ENCODE data around the gene ODAD2.

Gene ODAD2

GRCh38 chr10:27805180-27805579 is 193.7 kb downstream of the ODAD2 start:
- H3K9me3 ChIP-seq (ENCODE audit: control insufficient read depth, insufficient read depth, low read length) = no peaks in the 10 kb centered on the region
- no peaks in the 10 kb centered on the region for H3K4me1 ChIP-seq (ENCODE audit: insufficient read depth, low read length)
- no peaks in the 10 kb centered on the region for H3K36me3 ChIP-seq (ENCODE audit: insufficient read depth, low read length)
- no peak overlapping the region for H3K9ac ChIP-seq (ENCODE audit: low read depth, low read length)

- Histone ChIP-seq H3K9me3 (ENCODE audit: control insufficient read depth, insufficient read depth, low read length) (no peaks in the 10 kb centered on the region), H3K9ac (ENCODE audit: low read depth, low read length) (no peak overlapping the region), H3K36me3 (ENCODE audit: insufficient read depth, low read length) (no peaks in the 10 kb centered on the region), H3K4me1 (ENCODE audit: insufficient read depth, low read length) (no peaks in the 10 kb centered on the region)
Observed at GRCh38 chr10:27804136-27804535, 194.7 kb downstream of the ODAD2 start.

- Histone ChIP-seq H3K9me3 (ENCODE audit: control insufficient read depth, insufficient read depth, low read length) (no peaks in the 10 kb centered on the region), H3K4me1 (ENCODE audit: insufficient read depth, low read length) (no peaks in the 10 kb centered on the region), H3K36me3 (ENCODE audit: insufficient read depth, low read length) (no peaks in the 10 kb centered on the region), H3K9ac (ENCODE audit: low read depth, low read length) (no peak overlapping the region)
Observed at GRCh38 chr10:27801171-27801785, 197.6 kb downstream of the ODAD2 start.

- H3K36me3 ChIP-seq (ENCODE audit: insufficient read depth, low read length) = no peaks in the 10 kb centered on the region
- no peaks in the 10 kb centered on the region for H3K9me3 ChIP-seq (ENCODE audit: control insufficient read depth, insufficient read depth, low read length)
- H3K9ac ChIP-seq (ENCODE audit: low read depth, low read length) = no peak overlapping the region
- H3K4me1 ChIP-seq (ENCODE audit: insufficient read depth, low read length) = no peaks in the 10 kb centered on the region
Observed at GRCh38 chr10:27799046-27799445, 199.8 kb downstream of the ODAD2 start.

GRCh38 chr10:27794157-27794556 is 204.7 kb downstream of the ODAD2 start:
- H3K9me3 ChIP-seq (ENCODE audit: control insufficient read depth, insufficient read depth, low read length) = no peaks in the 10 kb centered on the region
- no peak overlapping the region for H3K9ac ChIP-seq (ENCODE audit: low read depth, low read length)
- no peaks in the 10 kb centered on the region for H3K36me3 ChIP-seq (ENCODE audit: insufficient read depth, low read length)
- H3K4me1 ChIP-seq (ENCODE audit: insufficient read depth, low read length) = no peaks in the 10 kb centered on the region

GRCh38 chr10:27792216-27792615 is 206.7 kb downstream of the ODAD2 start:
- no peaks in the 10 kb centered on the region for H3K36me3 ChIP-seq (ENCODE audit: insufficient read depth, low read length)
- H3K9me3 ChIP-seq (ENCODE audit: control insufficient read depth, insufficient read depth, low read length) = no peaks in the 10 kb centered on the region
- no peaks in the 10 kb centered on the region for H3K4me1 ChIP-seq (ENCODE audit: insufficient read depth, low read length)
- H3K9ac ChIP-seq (ENCODE audit: low read depth, low read length) = no peak overlapping the region

GRCh38 chr10:27784272-27784671 is 214.6 kb downstream of the ODAD2 start:
- Histone ChIP-seq H3K9ac (ENCODE audit: low read depth, low read length) (no peak overlapping the region), H3K4me1 (ENCODE audit: insufficient read depth, low read length) (no peaks in the 10 kb centered on the region), H3K9me3 (ENCODE audit: control insufficient read depth, insufficient read depth, low read length) (no peaks in the 10 kb centered on the region), H3K36me3 (ENCODE audit: insufficient read depth, low read length) (no peaks in the 10 kb centered on the region)

- H3K4me1 ChIP-seq (ENCODE audit: insufficient read depth, low read length) = no peaks in the 10 kb centered on the region
- no peaks in the 10 kb centered on the region for H3K9me3 ChIP-seq (ENCODE audit: control insufficient read depth, insufficient read depth, low read length)
- H3K9ac ChIP-seq (ENCODE audit: low read depth, low read length) = no peak overlapping the region
- no peaks in the 10 kb centered on the region for H3K36me3 ChIP-seq (ENCODE audit: insufficient read depth, low read length)
Observed at GRCh38 chr10:27783660-27784059, 215.2 kb downstream of the ODAD2 start.

GRCh38 chr10:27779462-27780015 is 219.3 kb downstream of the ODAD2 start:
- no peaks in the 10 kb centered on the region for H3K36me3 ChIP-seq (ENCODE audit: insufficient read depth, low read length)
- H3K9ac ChIP-seq (ENCODE audit: low read depth, low read length) = no peak overlapping the region
- H3K4me1 ChIP-seq (ENCODE audit: insufficient read depth, low read length) = no peaks in the 10 kb centered on the region
- no peaks in the 10 kb centered on the region for H3K9me3 ChIP-seq (ENCODE audit: control insufficient read depth, insufficient read depth, low read length)

GRCh38 chr10:27774831-27775230 is 224.0 kb downstream of the ODAD2 start:
- H3K36me3 ChIP-seq (ENCODE audit: insufficient read depth, low read length) = no peaks in the 10 kb centered on the region
- H3K4me1 ChIP-seq (ENCODE audit: insufficient read depth, low read length) = peaks cover 4% of the 10 kb centered on the region; the same call in 1 of the 2 replicates
- no peak overlapping the region for H3K9ac ChIP-seq (ENCODE audit: low read depth, low read length)
- no peaks in the 10 kb centered on the region for H3K9me3 ChIP-seq (ENCODE audit: control insufficient read depth, insufficient read depth, low read length)

GRCh38 chr10:27771231-27771630 is 227.6 kb downstream of the ODAD2 start:
- H3K4me1 ChIP-seq (ENCODE audit: insufficient read depth, low read length) = peaks cover 4% of the 10 kb centered on the region; the same call in 1 of the 2 replicates
- no peaks in the 10 kb centered on the region for H3K36me3 ChIP-seq (ENCODE audit: insufficient read depth, low read length)
- H3K9me3 ChIP-seq (ENCODE audit: control insufficient read depth, insufficient read depth, low read length) = no peaks in the 10 kb centered on the region
- H3K9ac ChIP-seq (ENCODE audit: low read depth, low read length) = no peak overlapping the region

- Histone ChIP-seq H3K9ac (ENCODE audit: low read depth, low read length) (no peak overlapping the region), H3K4me1 (ENCODE audit: insufficient read depth, low read length) (peaks cover 4% of the 10 kb centered on the region; the same call in 1 of the 2 replicates), H3K9me3 (ENCODE audit: control insufficient read depth, insufficient read depth, low read length) (no peaks in the 10 kb centered on the region), H3K36me3 (ENCODE audit: insufficient read depth, low read length) (no peaks in the 10 kb centered on the region)
Observed at GRCh38 chr10:27770181-27770580, 228.7 kb downstream of the ODAD2 start.

Measured in ES-I3 (cell line).